Activated CD8-positive, alpha-beta memory T cell treated with anti-CD3 and anti-CD28 coated beads for 36 hours (primary cell): ENCODE measurements around the gene ESRP2. TPM values are rescaled to one million over a fixed set of nuclear protein-coding genes. Genes with fewer than 3 reads are reported as not detected.

Experiments
- CTCF ChIA-PET: fragments of 350-600 bp; sonication (Branson Sonifier 250); formaldehyde crosslinking; loops from one replicate; lab custom pipeline; 2021; ENCODE audit warnings: antibody characterized with exemption; lab: Charles Lee
- POLR2A ChIA-PET: fragments of 350-600 bp; sonication (Branson Sonifier 250); formaldehyde crosslinking; loops from one replicate; lab custom pipeline; 2021; ENCODE audit warnings: antibody characterized with exemption; lab: Charles Lee
- total RNA-seq, 2 experiments: library from RNA; stranded (reverse); gene quantifications; one replicate each; pipeline ENCODE4 v1.2.3, GENCODE V29; 2021

ESRP2 gene
- total RNA-seq, 2 experiments from 2014 or later, result 0.27 to 0.48 TPM

DNA sequence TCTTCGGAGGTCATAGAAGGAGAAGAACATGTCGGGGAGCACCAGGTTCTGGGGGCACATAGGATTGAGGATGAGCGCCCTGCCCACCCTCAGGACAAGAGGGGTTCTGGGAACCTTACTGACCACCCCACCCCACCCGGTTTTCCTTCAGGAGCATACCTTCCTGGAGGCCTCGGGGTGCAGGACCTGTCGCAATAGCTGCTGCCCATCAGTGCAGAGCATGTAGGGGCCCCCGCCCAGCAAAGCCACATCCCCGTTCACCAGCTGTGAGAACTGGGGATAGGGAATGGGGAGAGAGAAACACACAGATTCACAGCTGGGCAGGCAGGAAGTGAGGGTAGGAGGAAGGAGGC, 2.1 kb downstream of the ESRP2 start:
- CTCF ChIA-PET, result interaction anchor here (1.0 to 1.1 kb wide), 2 partner anchors 26 to 193 kb away, joined by 3 to 4 read pairs; no protein-coding TSS in a partner anchor
- POLR2A ChIA-PET, result no interaction called here

DNA sequence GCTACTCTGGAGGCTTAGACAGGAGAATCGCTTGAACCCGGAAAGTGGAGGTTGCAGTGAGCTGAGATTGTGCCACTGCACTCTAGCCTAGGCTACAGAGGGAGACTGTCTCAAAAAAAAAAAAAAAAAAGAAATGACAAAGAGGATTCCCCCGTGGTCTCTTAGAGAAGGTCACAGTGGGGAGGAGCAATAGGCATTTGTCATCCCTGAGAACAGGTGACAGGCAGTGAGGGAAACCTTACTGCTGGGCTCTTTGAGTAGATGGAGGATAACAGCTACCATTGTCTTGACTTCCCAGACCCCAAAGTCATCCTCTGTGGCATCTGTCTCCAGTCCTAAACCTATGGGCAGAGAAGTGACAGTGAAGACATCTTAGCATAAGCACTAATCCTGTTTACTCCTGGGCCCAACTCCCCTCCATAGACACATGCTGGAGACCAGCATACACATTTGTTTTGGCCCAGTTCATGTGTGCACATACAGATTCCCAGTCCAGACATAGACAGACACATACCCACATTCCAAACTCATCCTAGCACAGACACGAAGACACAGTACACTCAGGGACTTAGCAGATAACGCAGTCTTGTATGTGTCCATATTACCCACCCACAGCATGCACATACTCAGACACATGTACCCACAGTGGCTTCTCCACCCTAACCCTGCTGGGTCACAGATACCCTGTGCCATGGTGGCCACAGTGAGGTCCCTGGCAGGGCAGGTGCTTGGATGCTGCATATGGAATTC, 2.7 kb downstream of the ESRP2 start:
- POLR2A ChIA-PET, result interaction anchor here (0.6 kb wide), 1 partner anchor 141 kb away, joined by 5 read pairs; no protein-coding TSS in a partner anchor

GRCh38 chr16:68232335-68232734, 3.6 kb downstream of the ESRP2 start:
- ChIA-PET CTCF (no interaction called here), POLR2A (interaction anchor here (0.6 kb wide), 1 partner anchor 140 kb away, joined by 5 read pairs; no protein-coding TSS in a partner anchor)

More for the DNA sequence above, 2.7 kb downstream of the ESRP2 start:
- CTCF ChIA-PET, result interaction anchor here (1.1 kb wide), 1 partner anchor 26 kb away, joined by 4 read pairs; no protein-coding TSS in a partner anchor

GRCh38 chr16:68231384-68232136, 4.4 kb downstream of the ESRP2 start:
- ChIA-PET CTCF (no interaction called here), POLR2A (no interaction called here)

DNA sequence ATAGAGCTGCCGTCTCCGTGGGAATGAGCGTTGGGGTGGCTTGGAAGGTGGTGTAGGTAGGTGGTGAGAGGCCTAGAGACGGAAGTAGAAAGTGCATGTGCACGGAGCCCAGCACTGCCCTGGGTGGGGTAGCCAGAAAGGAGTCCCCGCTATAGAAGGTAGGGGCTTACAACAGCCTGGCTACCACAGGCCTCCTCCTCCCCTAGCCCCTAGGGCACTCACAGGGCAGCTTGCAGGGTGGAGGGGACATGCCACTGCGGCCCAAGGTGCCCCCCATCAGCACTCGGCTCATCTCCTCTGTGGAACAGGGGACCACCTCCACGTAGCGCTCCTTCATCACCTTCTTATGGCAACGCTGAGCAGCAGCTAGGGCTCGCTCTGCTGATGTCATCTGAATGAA, 5.0 kb downstream of the ESRP2 start:
- ChIA-PET POLR2A (no interaction called here), CTCF (interaction anchor here (1.1 to 1.5 kb wide), 2 partner anchors 161 to 236 kb away, joined by 3 to 7 read pairs; no protein-coding TSS in a partner anchor)

- ChIA-PET CTCF (interaction anchor here (0.6 to 1.5 kb wide), 9 partner anchors 10 to 535 kb away, joined by 3 to 7 read pairs (median 4); no protein-coding TSS in a partner anchor), POLR2A (no interaction called here)
Measured at GRCh38 chr16:68230176-68230571, 5.8 kb downstream of the ESRP2 start.

DNA sequence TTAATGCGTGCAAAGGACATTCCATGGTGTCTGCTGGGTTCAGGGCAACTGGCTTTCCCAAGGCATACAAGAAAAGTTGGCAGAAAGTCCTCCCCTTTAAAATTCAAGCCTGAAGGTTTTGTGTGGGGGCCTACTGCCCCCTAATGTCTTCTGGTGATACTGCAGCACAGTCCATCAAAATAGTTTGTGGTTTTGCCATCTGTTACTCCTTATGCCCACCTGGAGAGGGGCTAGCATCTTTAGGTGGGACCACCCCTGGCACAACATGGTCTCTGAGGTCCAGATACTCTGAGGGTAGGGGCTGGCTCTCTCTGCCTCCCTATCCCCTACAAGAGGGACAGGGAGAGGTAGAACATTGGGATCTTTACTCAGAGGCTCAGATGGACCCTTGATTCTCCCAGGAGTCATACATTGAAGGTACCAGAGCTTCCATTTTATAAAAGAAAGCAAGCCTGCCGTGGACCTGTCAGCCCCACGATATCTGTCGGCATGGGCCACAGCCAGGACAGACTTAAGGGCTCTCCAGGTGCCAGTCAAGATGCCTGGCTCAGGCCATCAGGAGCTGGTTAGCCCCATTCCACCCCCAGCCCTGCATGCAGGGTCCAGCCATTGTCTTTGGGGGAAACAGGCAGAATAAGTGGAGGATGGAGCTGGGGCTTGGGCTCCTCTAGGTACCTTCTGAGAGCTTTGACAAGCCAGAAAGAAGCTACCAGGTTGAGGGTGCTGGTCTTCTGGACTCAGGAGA, 6.3 kb downstream of the ESRP2 start:
- CTCF ChIA-PET, result interaction anchor here (0.6 to 1.5 kb wide), 9 partner anchors 10 to 534 kb away, joined by 3 to 7 read pairs (median 4); no protein-coding TSS in a partner anchor
- POLR2A ChIA-PET, result no interaction called here

DNA sequence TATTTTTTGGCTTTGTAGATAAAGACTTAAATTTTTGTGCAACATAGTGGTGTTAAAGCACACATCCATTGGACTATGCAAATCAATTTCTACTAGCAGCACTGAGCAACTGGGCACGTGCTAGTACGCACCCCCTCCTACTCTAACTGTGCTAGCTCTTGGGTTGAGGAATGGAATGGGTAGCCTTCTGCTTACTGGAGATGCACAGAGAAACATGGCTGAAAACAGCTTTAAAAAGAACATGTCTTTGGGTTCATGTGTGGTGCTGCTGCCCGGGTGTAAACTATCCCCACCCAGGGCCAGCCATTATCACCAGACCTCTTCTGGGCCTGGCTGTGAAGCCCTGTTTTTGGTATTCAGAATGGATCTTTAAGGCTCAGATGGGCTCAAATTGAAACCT, 7.3 kb downstream of the ESRP2 start:
- CTCF ChIA-PET, result interaction anchor here (0.6 to 1.5 kb wide), 11 partner anchors 8 to 198 kb away, joined by 3 to 5 read pairs (median 4); partner anchors contain the start of gene NFATC3
- POLR2A ChIA-PET, result no interaction called here

DNA sequence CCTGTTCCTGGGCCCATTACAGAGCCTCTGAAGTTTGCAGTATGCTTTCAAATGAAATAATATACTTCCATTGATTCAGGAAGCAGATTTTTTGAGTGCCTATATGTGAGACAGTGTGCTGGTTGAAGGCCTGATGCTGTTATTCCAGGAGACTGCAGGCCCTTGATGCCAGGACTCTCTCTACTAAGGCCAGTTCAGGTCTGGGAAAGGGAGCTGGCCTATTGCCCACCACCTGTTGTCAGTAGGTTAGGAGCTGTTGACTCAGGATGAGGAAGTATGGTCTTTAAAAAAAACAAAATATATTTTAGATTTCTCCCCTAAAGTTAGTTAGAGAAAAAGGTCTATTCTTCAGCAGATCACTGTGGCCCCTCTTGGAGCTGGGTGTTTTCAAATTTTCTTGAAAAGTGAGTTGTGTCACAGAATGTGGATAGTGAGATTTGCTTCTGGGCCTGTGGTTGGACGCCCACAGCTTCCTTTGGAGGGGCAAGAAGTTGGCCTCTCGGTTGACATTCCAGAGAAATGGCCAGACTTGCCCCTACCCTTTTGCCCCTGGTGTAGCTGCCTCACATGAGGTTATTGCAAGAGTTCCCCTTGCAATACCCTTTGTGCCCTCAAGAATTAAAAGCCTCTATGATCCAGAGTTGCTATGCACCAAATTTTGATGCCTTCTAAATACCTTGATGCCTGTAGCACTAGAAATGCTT, 7.9 kb downstream of the ESRP2 start:
- POLR2A ChIA-PET, result no interaction called here
- CTCF ChIA-PET, result interaction anchor here (0.6 to 1.5 kb wide), 11 partner anchors 9 to 199 kb away, joined by 3 to 5 read pairs (median 4); partner anchors contain the start of gene NFATC3

GRCh38 chr16:68227183-68227793, 8.6 kb downstream of the ESRP2 start:
- CTCF ChIA-PET, result interaction anchor here (1.0 to 1.5 kb wide), 2 partner anchors 11 to 142 kb away, joined by 5 read pairs; partner anchors contain the start of gene NFATC3
- POLR2A ChIA-PET, result no interaction called here

- ChIA-PET CTCF (interaction anchor here (0.7 kb wide), 1 partner anchor 162 kb away, joined by 3 read pairs; no protein-coding TSS in a partner anchor), POLR2A (no interaction called here)
Measured at GRCh38 chr16:68226116-68226515, 9.8 kb downstream of the ESRP2 start.

GRCh38 chr16:68223072-68223471, 12.9 kb downstream of the ESRP2 start:
- CTCF ChIA-PET, result interaction anchor here (1.0 kb wide), 1 partner anchor 229 kb away, joined by 3 read pairs; no protein-coding TSS in a partner anchor
- POLR2A ChIA-PET, result no interaction called here

DNA sequence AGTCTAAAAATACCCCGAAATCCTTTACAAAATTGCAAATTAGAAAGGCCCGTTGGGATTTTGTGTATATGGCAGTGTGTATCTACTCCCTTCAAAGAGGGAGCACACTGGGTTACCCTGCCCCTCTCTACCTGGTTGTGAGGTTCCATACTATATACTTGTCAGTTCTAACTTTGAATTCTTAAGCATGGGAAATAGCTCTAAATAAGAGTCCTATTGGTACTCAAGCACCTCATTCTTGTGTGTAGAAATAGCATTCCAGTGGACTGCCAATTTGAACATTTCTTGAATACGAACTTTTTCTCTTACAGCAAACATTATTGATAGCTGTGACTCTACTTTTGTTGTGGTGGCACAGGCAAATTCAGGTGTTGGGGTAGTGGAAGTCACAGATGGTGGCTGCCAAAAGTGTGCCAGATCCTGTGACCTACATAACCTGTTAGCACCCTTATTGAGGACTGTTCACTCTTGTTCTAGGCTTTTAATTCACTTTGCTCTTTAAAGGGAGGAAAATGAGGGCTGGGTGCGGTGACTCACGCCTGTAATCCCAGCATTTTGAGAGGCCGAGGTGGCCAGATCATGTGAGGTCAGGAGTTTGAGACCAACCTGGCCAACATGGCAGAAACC, 16.1 kb downstream of the ESRP2 start:
- POLR2A ChIA-PET, result no interaction called here
- CTCF ChIA-PET, result interaction anchor here (0.8 to 1.3 kb wide), 4 partner anchors 10 to 210 kb away, joined by 3 read pairs; no protein-coding TSS in a partner anchor

- ChIA-PET CTCF (interaction anchor here (0.7 kb wide), 2 partner anchors 23 to 48 kb away, joined by 3 read pairs; no protein-coding TSS in a partner anchor), POLR2A (interaction anchor here (0.6 kb wide), 1 partner anchor 43 kb away, joined by 5 read pairs; no protein-coding TSS in a partner anchor)
Measured at GRCh38 chr16:68217506-68217905, 18.4 kb downstream of the ESRP2 start.

- ChIA-PET CTCF (no interaction called here), POLR2A (no interaction called here)
Measured at GRCh38 chr16:68216240-68216639, 19.7 kb downstream of the ESRP2 start.

GRCh38 chr16:68215302-68215701, 20.6 kb downstream of the ESRP2 start:
- ChIA-PET CTCF (interaction anchor here (0.8 kb wide), 1 partner anchor 11 kb away, joined by 3 read pairs; no protein-coding TSS in a partner anchor), POLR2A (no interaction called here)

DNA sequence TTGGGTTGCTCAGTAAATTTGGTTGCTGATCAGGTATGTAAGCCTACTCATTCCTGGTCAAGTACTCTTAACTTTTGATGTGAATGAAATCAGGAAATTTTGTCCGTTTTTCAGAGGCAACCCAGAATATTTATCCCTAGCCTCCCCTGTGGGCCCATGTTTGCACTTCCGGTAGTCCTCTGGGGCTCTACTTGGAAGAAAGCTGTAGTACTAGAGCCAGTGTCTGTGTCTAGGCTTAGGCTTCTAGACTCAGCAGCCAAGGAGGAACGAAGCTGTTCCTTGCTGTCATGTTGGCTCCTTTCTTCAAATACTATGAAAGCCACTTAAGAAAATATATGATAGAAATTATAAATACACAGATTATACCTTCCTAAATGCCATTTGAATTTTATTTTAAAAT, 21.2 kb downstream of the ESRP2 start:
- ChIA-PET POLR2A (no interaction called here), CTCF (no interaction called here)
